ENCODE results near the gene CD69. TPM values are rescaled to one million over a fixed set of nuclear protein-coding genes. Genes with fewer than 3 reads are reported as not detected.

CD69 gene
- total RNA-seq, 1 donor from 2014 or later: 0.18 TPM

GRCh38 chr12:9784816-9785215, 24.1 kb upstream of the CD69 start:
- H3K4me2 ChIP-seq (ENCODE audit: low read length): no peak overlapping the region
- no peak for FAIRE-seq
- H3K4me1 Mint-ChIP-seq (ENCODE audit: low read depth, unreplicated experiment): peaks cover 4% of the 10 kb centered on the region

GRCh38 chr12:9784326-9784725, 23.6 kb upstream of the CD69 start:
- Histone ChIP-seq H3K36me3 (ENCODE audit: insufficient read depth, low read length) (no peaks in the 10 kb centered on the region), H3K9ac (ENCODE audit: low read length) (no peak overlapping the region), H3K27me3 (ENCODE audit: insufficient read depth, low read length) (no peaks in the 10 kb centered on the region), H2AFZ (ENCODE audit: low read depth, low read length) (no peak overlapping the region), H3K27ac (ENCODE audit: low read depth, low read length) (no peak overlapping the region), H4K20me1 (ENCODE audit: insufficient read depth, low read length) (no peaks in the 10 kb centered on the region), H3K9me3 (ENCODE audit: insufficient read depth, low read depth, low read length) (no peaks in the 10 kb centered on the region), H3K79me2 (ENCODE audit: insufficient read depth, low read length) (no peaks in the 10 kb centered on the region), H3K4me2 (ENCODE audit: low read length) (no peak overlapping the region), H3K4me3 (ENCODE audit: insufficient read depth, low read depth, low read length) (no peak overlapping the region), H3K4me1 (ENCODE audit: insufficient read depth, low read length) (peaks cover 6% of the 10 kb centered on the region)
- Mint-ChIP-seq H3K27me3 (ENCODE audit: low read depth, unreplicated experiment) (no peaks in the 10 kb centered on the region), H3K27ac (ENCODE audit: unreplicated experiment) (no peak overlapping the region), H3K4me3 (ENCODE audit: unreplicated experiment) (no peak overlapping the region), H3K4me1 (ENCODE audit: low read depth, unreplicated experiment) (peaks cover 4% of the 10 kb centered on the region), H3K36me3 (ENCODE audit: low read depth, unreplicated experiment) (no peaks in the 10 kb centered on the region), H3K9me3 (ENCODE audit: unreplicated experiment) (no peaks in the 10 kb centered on the region)
- TF ChIP-seq EZH2 (IDR thresholded peaks at IDR 0.05; ENCODE audit: insufficient read depth, low read length): no peak
- no peak for TF ChIP-seq CTCF (IDR thresholded peaks at IDR 0.05; ENCODE audit: insufficient read depth, low read depth, low read length)
- FAIRE-seq (no peak), DNase-seq (ENCODE audit: low read depth) (no peak)

More at GRCh38 chr12:9784816-9785215, 24.1 kb upstream of the CD69 start:
- no peak for DNase-seq (ENCODE audit: low read depth)
- no peaks in the 10 kb centered on the region for H3K36me3 Mint-ChIP-seq (ENCODE audit: low read depth, unreplicated experiment)
- H3K4me3 ChIP-seq (ENCODE audit: insufficient read depth, low read depth, low read length): no peak overlapping the region
- no peaks in the 10 kb centered on the region for H3K27me3 ChIP-seq (ENCODE audit: insufficient read depth, low read length)
- TF ChIP-seq EZH2 (IDR thresholded peaks at IDR 0.05; ENCODE audit: insufficient read depth, low read length) (no peak), CTCF (IDR thresholded peaks at IDR 0.05; ENCODE audit: insufficient read depth, low read depth, low read length) (no peak)
- H3K9me3 Mint-ChIP-seq (ENCODE audit: unreplicated experiment): no peaks in the 10 kb centered on the region
- no peak overlapping the region for H3K27ac ChIP-seq (ENCODE audit: low read depth, low read length)
- no peak overlapping the region for H3K4me3 Mint-ChIP-seq (ENCODE audit: unreplicated experiment)
- H3K27me3 Mint-ChIP-seq (ENCODE audit: low read depth, unreplicated experiment): no peaks in the 10 kb centered on the region
- H3K4me1 ChIP-seq (ENCODE audit: insufficient read depth, low read length): peaks cover 6% of the 10 kb centered on the region
- no peaks in the 10 kb centered on the region for H3K9me3 ChIP-seq (ENCODE audit: insufficient read depth, low read depth, low read length)
- H2AFZ ChIP-seq (ENCODE audit: low read depth, low read length): no peak overlapping the region
- H3K27ac Mint-ChIP-seq (ENCODE audit: unreplicated experiment): no peak overlapping the region
- no peaks in the 10 kb centered on the region for H4K20me1 ChIP-seq (ENCODE audit: insufficient read depth, low read length)
- no peaks in the 10 kb centered on the region for H3K36me3 ChIP-seq (ENCODE audit: insufficient read depth, low read length)
- H3K79me2 ChIP-seq (ENCODE audit: insufficient read depth, low read length): no peaks in the 10 kb centered on the region
- no peak overlapping the region for H3K9ac ChIP-seq (ENCODE audit: low read length)

GRCh38 chr12:9782547-9783382, 22.1 kb upstream of the CD69 start:
- no peaks in the 10 kb centered on the region for H3K9me3 ChIP-seq (ENCODE audit: insufficient read depth, low read depth, low read length)
- no peak overlapping the region for H3K27ac Mint-ChIP-seq (ENCODE audit: unreplicated experiment)
- H3K9me3 Mint-ChIP-seq (ENCODE audit: unreplicated experiment): no peaks in the 10 kb centered on the region
- no peak overlapping the region for H3K27ac ChIP-seq (ENCODE audit: low read depth, low read length)
- H3K27me3 Mint-ChIP-seq (ENCODE audit: low read depth, unreplicated experiment): no peaks in the 10 kb centered on the region
- TF ChIP-seq CTCF (IDR thresholded peaks at IDR 0.05; ENCODE audit: insufficient read depth, low read depth, low read length): no peak
- no peak for TF ChIP-seq EZH2 (IDR thresholded peaks at IDR 0.05; ENCODE audit: insufficient read depth, low read length)
- no peak for DNase-seq (ENCODE audit: low read depth)
- no peaks in the 10 kb centered on the region for H4K20me1 ChIP-seq (ENCODE audit: insufficient read depth, low read length)
- H3K9ac ChIP-seq (ENCODE audit: low read length): no peak overlapping the region
- no peaks in the 10 kb centered on the region for H3K36me3 ChIP-seq (ENCODE audit: insufficient read depth, low read length)
- H3K4me2 ChIP-seq (ENCODE audit: low read length): no peak overlapping the region
- H3K27me3 ChIP-seq (ENCODE audit: insufficient read depth, low read length): no peaks in the 10 kb centered on the region
- H2AFZ ChIP-seq (ENCODE audit: low read depth, low read length): no peak overlapping the region
- FAIRE-seq: no peak
- H3K4me1 Mint-ChIP-seq (ENCODE audit: low read depth, unreplicated experiment): peaks cover 4% of the 10 kb centered on the region
- peaks cover 6% of the 10 kb centered on the region for H3K4me1 ChIP-seq (ENCODE audit: insufficient read depth, low read length)
- no peak overlapping the region for H3K4me3 ChIP-seq (ENCODE audit: insufficient read depth, low read depth, low read length)
- H3K79me2 ChIP-seq (ENCODE audit: insufficient read depth, low read length): no peaks in the 10 kb centered on the region
- H3K4me3 Mint-ChIP-seq (ENCODE audit: unreplicated experiment): no peak overlapping the region
- H3K36me3 Mint-ChIP-seq (ENCODE audit: low read depth, unreplicated experiment): no peaks in the 10 kb centered on the region

All from astrocyte (in vitro differentiated cells and primary cell).